ENCODE results near the gene SLC16A6. TPM values are rescaled to one million over a fixed set of nuclear protein-coding genes. Genes with fewer than 3 reads are reported as not detected.
"Not testable (repeated sequence)": the region's sequence is repeated elsewhere in the genome, so short reads cannot be mapped to it uniquely, and the experiment has no call there.

SLC16A6 gene
- total and polyA plus RNA-seq, 12 donors = 0.47 to 83.0 (median 2.5) TPM

GRCh38 chr17:68310152-68310551, 19.2 kb upstream of the SLC16A6 start:
- TF ChIP-seq CTCF (IDR thresholded peaks at IDR 0.05) (no peak), POLR2A (IDR thresholded peaks at IDR 0.05) (no peak)
- intact Hi-C loops (cut with DNase I) = no loop called here
- H3K36me3 ChIP-seq (replicated peaks in 1 of 2) = no peaks in the 10 kb centered on the region
- peaks cover 8 to 12% of the 10 kb centered on the region in 2 donors for H3K4me1 ChIP-seq (replicated peaks in 1 of 2)
- no peaks in the 10 kb centered on the region for H3K9me3 ChIP-seq (replicated peaks in 1 of 3)
- 85 to 96% (median 95%) methylated on average over 8 of the region's 8 CpGs for WGBS, 4 donors
- no peak overlapping the region for H3K27ac ChIP-seq
- DNase-seq = no peak
- no peak overlapping the region for H3K4me3 ChIP-seq
- H3K27me3 ChIP-seq = no peaks in the 10 kb centered on the region

- H3K9me3 ChIP-seq (replicated peaks in 1 of 3); H3K36me3 ChIP-seq (replicated peaks in 1 of 2); H3K27me3 ChIP-seq; H3K4me3 ChIP-seq; DNase-seq; H3K27ac ChIP-seq; intact Hi-C loops (cut with DNase I): not testable (repeated sequence)
- WGBS, 4 donors = 87 to 96% (median 91%) methylated on average over 13 to 28 of the region's 28 CpGs
- peaks cover 8 to 12% of the 10 kb centered on the region in 2 donors for H3K4me1 ChIP-seq (replicated peaks in 1 of 2)
These were observed 18.2 kb upstream of the SLC16A6 start for GRCh38 chr17:68309066-68309670.

- peaks cover 8 to 12% of the 10 kb centered on the region in 2 donors for H3K4me1 ChIP-seq (replicated peaks in 1 of 2)
- H3K36me3 ChIP-seq (replicated peaks in 1 of 2); intact Hi-C loops (cut with DNase I); H3K4me3 ChIP-seq; H3K9me3 ChIP-seq (replicated peaks in 1 of 3); DNase-seq; H3K27me3 ChIP-seq; H3K27ac ChIP-seq: not testable (repeated sequence)
- 85 to 100% (median 89%) methylated on average over 3 to 7 of the region's 7 CpGs for WGBS, 4 donors
These were observed 17.6 kb upstream of the SLC16A6 start for GRCh38 chr17:68308486-68308885.

- Histone ChIP-seq H3K4me1 (replicated peaks in 1 of 2) (peaks cover 4 to 7% of the 10 kb centered on the region in 2 donors), H3K9me3 (replicated peaks in 1 of 3) (no peaks in the 10 kb centered on the region), H3K36me3 (replicated peaks in 1 of 2) (no peaks in the 10 kb centered on the region), H3K27me3 (no peaks in the 10 kb centered on the region), H3K4me3 (no peak overlapping the region), H3K27ac (no peak overlapping the region)
- no peak for DNase-seq
- 91 to 98% (median 96%) methylated on average over 8 of the region's 8 CpGs for WGBS, 4 donors
- TF ChIP-seq POLR2A (IDR thresholded peaks at IDR 0.05) (no peak), CTCF (IDR thresholded peaks at IDR 0.05) (no peak)
- intact Hi-C loops (cut with DNase I) = no loop called here
These were observed 16.5 kb upstream of the SLC16A6 start for GRCh38 chr17:68307443-68307842.

GRCh38 chr17:68306819-68307218, 15.9 kb upstream of the SLC16A6 start:
- DNase-seq = no peak
- Histone ChIP-seq H3K9me3 (replicated peaks in 1 of 3) (no peaks in the 10 kb centered on the region), H3K4me3 (no peak overlapping the region), H3K27ac (no peak overlapping the region), H3K4me1 (replicated peaks in 1 of 2) (peaks cover 7% of the 10 kb centered on the region in 2 donors), H3K36me3 (replicated peaks in 1 of 2) (no peaks in the 10 kb centered on the region), H3K27me3 (no peaks in the 10 kb centered on the region)
- WGBS, 4 donors = 79 to 95% (median 84%) methylated on average over 5 to 6 of the region's 6 CpGs
- intact Hi-C loops (cut with DNase I) = no loop called here
- no peak for TF ChIP-seq CTCF (IDR thresholded peaks at IDR 0.05)
- no peak for TF ChIP-seq POLR2A (IDR thresholded peaks at IDR 0.05)

Measured in adrenal gland (tissue), 12 donors.